GM18861 (cell line): ENCODE results near the gene GPX4.

ENCODE experiments used
- ATAC-seq: cut with Tn5 transposase; IDR thresholded peaks from one replicate; pipeline ENCODE4 v1.9.1; 2021; ENCODE audit not compliant: unreplicated experiment

GPX4 gene, protein sequence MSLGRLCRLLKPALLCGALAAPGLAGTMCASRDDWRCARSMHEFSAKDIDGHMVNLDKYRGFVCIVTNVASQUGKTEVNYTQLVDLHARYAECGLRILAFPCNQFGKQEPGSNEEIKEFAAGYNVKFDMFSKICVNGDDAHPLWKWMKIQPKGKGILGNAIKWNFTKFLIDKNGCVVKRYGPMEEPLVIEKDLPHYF

DNA sequence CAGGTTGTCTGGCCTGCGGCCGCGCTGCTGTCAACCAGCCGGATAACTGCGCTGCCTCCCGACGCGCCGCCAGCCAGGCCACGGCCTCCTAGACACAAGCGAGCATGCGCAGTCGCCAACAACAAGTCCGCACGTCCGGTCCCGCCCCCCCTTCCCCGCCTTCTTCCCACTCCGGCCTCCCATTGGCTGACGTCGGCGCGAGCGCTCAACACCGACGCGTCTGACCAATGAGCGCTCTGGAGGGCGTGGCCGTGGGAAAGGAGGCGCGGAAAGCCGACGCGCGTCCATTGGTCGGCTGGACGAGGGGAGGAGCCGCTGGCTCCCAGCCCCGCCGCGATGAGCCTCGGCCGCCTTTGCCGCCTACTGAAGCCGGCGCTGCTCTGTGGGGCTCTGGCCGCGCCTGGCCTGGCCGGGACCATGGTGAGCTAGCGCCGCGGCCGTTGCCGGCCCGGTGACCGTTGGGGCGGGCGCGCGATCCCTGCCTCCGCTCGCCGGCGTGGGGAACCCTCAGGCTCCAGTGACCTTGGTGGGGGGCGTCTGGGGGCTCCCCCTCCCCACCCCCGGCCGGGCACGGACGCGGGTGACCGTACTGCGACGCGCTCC lies at the start of gene GPX4:
TSS of gene GPX4 (plus strand) at position 287 of the 603 bp plus-strand sequence. CDS start at position 337, 50 bp downstream.
- peak; percentile 46 for ATAC-seq

DNA sequence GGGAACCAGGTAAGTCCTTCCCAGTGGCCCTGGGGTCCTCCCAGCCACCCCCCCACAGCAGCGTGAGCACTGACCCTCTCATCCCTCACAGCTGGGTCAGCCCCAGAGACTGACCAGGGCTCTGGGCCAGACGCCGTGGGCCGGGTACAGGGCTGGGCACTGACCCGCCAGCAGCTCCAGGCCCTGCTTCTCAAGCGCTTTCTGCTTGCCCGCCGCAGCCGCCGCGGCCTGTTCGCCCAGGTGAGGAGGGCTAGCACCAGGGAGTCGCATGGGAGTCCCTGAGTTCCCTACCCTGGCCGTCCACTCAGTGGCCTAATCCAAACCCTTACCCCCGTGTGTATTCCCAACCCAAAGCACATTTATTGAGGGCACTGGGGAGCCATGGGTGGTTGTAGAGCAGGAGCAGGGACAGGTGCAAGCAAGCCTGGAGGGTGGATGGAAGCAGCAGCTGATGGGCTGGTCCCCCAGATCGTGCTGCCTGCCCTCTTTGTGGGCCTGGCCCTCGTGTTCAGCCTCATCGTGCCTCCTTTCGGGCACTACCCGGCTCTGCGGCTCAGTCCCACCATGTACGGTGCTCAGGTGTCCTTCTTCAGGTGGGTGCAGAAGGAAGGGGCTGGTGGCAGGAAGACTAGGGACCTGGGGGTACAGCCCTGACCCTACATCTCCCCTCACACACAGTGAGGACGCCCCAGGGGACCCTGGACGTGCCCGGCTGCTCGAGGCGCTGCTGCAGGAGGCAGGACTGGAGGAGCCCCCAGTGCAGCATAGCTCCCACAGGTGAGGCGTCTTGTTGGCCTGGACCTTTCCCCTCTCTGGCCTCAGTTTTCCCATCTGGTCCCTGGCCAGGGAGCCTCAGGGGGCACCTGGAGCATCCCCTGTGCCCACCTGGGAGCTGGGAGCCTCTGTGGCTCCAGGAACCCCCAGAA lies 49.4 kb upstream of the GPX4 start:
- no peak for ATAC-seq

DNA sequence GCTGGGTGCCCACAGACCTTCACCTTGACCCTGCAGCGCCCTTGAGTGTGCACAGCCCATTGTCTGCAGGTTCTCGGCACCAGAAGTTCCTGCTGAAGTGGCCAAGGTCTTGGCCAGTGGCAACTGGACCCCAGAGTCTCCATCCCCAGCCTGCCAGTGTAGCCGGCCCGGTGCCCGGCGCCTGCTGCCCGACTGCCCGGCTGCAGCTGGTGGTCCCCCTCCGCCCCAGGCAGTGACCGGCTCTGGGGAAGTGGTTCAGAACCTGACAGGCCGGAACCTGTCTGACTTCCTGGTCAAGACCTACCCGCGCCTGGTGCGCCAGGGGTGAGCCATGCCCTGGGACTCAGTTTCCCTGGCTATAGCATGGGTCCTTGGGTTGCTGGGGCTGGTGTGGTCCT lies 48.8 kb upstream of the GPX4 start:
- no peak for ATAC-seq

DNA sequence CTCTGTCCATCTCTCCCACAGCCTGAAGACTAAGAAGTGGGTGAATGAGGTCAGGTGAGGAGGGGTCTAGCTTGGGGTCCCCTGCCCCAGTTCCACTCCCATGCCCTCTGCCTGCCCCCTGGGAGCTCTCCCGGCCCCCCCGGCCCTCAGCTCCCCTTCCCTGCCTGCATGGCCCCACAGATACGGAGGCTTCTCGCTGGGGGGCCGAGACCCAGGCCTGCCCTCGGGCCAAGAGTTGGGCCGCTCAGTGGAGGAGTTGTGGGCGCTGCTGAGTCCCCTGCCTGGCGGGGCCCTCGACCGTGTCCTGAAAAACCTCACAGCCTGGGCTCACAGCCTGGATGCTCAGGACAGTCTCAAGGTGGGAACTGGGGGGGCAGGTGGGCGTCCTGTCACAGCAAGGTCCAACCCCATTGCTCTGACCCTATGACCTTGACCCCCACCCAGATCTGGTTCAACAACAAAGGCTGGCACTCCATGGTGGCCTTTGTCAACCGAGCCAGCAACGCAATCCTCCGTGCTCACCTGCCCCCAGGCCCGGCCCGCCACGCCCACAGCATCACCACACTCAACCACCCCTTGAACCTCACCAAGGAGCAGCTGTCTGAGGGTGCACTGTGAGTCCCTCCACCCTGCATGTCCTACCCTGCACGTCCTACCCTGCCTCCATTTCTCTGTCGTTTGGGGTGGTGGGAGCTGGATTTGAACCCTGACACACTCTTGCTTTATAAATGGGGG lies 47.7 kb upstream of the GPX4 start:
- ATAC-seq, result no peak

DNA sequence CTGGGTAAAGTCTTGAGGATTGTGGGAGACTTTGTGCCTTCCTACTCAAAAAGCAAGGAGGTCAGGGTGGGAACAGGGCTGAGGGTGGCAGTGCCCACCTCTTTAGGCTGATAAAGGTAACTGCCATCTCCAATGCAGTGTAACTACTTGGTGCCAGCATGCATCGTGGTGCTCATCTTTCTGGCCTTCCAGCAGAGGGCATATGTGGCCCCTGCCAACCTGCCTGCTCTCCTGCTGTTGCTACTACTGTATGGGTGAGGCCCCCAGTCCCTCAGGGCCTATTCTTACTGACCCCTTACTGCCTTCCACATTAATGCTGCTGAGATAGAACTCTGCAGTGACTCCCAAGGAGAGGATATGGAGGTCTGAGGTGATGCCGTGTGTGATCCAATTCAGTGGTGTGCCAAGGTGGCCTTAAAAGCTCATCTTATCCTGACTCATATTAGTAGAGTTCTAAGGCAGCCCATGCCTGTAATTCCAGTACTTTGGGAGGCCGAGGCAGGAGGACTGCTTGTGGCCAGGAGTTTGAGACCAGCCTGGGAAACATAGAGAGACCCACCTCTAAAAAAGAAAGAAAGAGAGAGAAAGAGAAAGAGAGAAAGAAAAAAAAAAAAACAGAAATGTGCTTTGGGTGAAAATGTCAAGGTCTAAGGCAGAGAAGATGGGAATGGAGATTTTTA lies 46.5 kb upstream of the GPX4 start:
- no peak for ATAC-seq

DNA sequence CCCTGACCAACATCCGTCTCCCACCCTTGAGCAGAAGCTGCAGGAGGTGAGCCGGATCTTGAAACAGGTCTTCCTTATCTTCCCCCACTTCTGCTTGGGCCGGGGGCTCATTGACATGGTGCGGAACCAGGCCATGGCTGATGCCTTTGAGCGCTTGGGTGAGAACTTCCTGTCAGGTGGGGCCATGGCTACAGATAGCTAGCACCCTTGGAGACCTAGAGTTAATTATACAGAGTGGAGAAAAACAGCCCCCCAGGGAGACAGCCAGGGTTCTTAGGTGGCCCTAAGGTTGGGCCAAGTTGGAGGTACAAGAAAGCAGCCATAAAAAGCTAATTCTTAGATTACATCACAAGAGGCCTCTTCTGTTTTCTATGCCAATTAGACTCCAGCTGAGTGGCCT lies 45.7 kb upstream of the GPX4 start:
- ATAC-seq, result no peak

DNA sequence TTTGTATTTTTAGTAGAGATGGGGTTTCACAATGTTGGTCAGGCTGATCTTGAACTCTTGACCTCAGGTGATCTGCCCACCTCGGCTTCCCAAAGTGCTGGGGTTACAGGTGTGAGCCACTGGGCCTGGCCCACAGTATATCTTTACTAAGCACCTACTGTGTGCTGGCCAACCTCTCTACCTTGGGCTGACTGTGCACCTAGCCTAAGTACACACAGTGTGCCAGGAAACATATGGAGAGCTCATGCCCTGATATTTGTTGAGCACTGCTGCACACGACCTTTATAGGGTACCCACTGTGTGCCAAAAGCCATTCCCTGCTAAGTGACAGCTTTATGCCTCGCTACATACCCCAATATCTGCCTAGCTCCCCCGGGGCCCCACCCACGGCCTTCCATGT lies 43.1 kb upstream of the GPX4 start:
- no peak for ATAC-seq

DNA sequence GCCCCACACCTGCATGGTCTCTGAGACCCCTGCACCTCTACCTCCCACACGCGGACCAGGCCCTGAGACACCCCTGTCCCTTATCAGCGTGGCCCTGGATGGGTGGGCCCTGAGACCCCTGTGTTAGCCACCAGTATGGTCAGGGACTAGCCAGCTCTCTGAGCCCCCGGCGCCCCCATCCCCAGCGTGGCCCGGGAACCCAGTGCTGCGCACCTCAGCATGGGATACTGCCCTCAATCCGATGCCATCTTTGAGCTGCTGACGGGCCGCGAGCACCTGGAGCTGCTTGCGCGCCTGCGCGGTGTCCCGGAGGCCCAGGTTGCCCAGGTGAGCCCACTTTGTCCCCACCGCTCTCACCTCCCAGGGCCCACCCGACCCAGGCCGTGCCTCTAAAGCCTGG lies 41.8 kb upstream of the GPX4 start:
- no peak for ATAC-seq

DNA sequence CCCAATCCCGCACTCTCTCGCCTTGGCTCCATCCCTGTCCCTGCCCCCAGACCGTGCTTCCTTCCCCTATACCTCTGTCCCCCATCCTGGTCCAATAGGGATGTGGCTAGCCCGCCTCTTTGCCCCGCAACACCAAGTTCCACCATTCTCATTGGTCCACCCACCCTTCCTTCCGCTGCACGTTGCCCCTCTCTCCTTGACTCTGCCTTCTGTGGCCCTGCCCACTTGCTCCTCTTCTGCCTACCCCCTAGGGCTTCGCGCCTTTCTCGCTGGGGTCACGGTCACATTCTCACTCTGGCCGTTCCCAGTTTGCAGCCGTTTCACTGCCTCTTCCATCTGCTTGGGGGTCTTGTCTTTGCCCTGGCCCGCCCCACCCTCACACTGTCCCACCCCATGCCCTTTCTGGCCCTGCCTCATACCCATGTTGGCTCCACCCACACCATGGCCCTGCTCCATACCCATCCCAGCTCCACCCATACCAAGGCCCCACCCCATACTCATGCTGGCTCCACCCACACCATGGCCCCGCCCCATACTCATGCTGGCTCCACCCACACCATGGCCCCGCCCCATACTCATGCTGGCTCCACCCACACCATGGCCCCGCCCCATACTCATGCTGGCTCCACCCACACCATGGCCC lies 41.3 kb upstream of the GPX4 start:
- ATAC-seq, result no peak

DNA sequence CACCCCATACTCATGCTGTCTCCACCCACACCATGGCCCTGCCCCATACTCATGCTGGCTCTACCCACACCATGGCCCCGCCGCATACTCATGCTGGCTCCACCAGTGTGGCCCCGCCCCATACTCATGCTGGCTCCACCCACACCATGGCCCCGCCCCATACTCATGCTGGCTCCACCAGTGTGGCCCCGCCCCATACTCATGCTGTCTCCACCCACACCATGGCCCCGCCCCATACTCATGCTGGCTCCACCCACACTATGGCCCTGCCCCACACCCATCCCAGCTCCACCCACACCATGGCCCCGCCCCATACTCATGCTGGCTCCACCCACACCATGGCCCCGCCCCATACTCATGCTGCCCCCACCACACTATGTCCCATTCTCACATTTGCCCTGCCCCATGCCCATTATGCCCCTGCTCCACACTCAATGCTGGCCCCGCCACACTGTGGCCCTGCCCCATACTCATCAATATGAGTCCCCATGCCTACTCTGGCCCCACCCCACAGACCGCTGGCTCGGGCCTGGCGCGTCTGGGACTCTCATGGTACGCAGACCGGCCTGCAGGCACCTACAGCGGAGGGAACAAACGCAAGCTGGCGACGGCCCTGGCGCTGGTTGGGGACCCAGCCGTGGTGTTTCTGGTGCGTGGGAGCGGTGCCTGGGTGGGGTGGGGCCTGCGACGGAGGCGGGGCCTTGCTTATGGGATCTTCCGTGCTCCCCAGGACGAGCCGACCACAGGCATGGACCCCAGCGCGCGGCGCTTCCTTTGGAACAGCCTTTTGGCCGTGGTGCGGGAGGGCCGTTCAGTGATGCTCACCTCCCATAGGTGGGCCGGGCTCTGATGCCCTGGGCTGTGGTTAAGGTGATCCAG lies 40.5 kb upstream of the GPX4 start:
- no peak for ATAC-seq

DNA sequence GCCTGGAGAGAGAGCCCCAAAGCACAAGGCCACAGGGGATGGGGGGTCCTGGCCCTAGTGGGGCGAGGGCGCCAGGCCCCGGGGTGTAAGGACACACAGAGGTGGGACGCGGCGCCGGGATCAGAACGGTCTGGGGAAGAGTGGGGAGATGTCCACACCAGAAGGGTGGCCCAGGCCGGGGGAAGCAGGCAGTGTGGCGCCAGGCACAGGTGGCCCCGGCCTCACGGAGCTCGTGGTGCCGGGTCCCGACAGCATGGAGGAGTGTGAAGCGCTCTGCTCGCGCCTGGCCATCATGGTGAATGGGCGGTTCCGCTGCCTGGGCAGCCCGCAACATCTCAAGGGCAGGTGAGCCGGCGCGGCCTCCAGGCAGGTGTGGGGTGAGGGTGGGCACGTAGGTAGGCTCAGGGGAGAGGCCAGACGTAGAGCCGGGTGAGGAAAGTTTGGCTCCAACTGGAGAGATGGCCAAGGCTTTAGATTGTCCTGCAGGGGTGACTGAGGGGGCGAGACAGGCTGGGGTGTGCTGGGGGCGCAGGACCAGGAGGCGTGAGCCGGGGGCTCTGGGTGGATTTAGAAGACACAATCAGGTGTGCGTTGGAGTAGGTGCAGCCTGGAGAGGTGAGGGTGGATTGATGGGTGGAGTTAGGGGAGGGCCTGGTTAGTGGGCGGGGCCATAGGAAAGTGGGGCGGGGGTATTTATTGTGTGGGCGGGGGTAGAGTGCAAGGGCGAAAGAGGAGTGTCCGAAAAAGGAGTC lies 39.7 kb upstream of the GPX4 start:
- no peak for ATAC-seq

DNA sequence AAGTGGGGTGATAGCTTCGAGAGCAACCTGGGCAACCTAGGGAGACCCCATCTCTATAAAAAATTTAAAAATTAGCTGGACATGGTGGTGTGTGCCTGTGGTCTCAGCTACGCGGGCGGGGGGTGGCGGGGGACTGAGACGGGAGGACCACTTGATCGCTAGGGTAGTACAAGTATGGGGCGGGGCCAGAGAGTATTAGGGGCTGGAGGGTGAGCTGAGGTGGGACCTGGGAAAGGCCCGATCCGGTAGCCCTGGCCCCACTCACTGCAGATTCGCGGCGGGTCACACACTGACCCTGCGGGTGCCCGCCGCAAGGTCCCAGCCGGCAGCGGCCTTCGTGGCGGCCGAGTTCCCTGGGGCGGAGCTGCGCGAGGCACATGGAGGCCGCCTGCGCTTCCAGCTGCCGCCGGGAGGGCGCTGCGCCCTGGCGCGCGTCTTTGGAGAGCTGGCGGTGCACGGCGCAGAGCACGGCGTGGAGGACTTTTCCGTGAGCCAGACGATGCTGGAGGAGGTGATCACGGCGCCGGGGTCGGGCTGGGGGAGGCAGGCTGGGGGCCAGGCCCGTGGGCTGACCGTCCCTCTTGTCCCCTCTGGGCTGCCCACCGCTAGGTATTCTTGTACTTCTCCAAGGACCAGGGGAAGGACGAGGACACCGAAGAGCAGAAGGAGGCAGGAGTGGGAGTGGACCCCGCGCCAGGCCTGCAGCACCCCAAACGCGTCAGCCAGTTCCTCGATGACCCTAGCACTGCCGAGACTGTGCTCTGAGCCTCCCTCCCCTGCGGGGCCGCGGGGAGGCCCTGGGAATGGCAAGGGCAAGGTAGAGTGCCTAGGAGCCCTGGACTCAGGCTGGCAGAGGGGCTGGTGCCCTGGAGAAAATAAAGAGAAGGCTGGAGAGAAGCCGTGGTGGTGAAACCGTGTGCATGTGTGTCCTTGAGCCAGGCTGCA lies 38.9 kb upstream of the GPX4 start:
- no peak for ATAC-seq

DNA sequence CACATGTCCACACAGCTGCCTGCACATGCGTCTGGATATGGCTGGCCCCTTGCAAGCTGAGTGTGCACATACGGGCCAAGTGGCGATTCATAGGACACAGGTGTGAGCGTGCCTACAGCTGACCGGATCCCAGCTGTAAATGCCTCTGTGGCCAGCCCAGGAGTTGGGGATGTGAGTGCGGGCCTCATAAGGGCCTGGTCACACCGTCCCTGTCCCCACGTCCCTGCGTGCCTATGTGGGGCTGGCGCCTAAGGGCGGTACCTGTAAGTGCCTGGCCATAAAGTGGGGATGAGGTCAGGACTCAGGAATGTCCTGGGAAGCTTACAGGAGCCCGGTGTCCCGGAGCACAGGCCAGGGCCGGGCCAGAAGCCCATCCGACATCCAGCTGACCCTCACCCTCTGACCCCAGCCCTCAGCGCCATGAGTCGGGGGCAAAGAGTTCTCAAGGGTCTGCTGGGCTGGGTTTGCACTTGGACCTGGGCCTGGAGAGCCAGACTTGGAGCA lies 38.1 kb upstream of the GPX4 start:
- no peak for ATAC-seq

DNA sequence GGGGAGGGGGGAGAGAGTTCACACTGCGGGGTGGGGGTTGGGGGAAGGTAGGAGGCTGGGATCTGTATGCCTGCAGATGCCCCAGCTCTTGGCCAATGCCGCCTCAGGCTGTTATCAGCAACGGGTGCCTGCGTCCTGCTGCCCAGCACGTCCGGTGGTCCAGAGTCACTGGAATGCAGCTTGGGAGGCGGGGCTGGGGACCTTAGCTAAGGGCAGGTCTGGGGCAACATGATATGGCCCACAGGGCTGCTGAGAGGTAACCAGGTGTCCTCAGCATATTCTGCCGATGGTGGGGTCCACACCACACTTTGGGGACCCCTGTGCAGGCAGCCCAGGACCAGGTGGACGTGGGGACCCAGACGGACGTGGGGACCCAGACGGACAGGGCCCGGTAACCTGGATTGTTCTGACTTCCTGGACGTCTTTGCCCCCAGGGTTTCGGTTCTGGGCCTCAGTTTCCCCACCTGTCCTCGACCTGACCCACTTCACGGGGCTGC lies 37.5 kb upstream of the GPX4 start:
- no peak for ATAC-seq

DNA sequence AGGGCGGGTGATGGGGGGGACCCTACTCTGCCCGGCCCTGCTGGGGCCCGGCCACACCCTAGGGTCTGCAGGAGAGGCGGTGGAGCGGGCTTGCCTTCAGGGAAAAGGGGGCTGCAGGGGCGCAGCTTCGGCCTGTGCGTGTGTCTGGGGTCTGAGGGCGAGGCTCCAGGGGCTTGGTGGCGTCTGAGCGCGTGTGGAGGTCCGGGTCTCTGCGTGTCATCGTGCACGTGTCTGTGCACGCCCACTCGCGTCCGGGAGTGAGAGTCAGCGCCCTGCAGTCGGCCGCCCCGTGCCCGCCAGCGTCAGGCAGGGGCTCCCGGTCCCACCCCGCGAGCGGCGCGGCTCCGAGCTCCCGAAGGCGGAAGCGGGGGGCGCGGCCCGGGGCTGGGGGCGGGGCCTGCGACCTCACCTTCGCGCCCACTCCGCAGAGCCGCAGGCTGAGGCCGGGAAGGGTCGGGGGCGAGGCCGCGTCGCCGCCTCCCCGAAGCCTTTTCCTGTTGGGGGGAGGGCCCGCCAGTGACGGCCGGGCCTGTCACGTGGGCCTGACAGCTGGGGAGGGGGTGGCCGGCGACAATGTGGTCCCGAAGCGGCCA lies 37.0 kb upstream of the GPX4 start, which contains the start of gene ARHGAP45:
TSS of gene ARHGAP45 (plus strand) at position 420 of the 593 bp plus-strand sequence. CDS start 239 bp downstream, outside the sequence.
- ATAC-seq, result peak; percentile 27

DNA sequence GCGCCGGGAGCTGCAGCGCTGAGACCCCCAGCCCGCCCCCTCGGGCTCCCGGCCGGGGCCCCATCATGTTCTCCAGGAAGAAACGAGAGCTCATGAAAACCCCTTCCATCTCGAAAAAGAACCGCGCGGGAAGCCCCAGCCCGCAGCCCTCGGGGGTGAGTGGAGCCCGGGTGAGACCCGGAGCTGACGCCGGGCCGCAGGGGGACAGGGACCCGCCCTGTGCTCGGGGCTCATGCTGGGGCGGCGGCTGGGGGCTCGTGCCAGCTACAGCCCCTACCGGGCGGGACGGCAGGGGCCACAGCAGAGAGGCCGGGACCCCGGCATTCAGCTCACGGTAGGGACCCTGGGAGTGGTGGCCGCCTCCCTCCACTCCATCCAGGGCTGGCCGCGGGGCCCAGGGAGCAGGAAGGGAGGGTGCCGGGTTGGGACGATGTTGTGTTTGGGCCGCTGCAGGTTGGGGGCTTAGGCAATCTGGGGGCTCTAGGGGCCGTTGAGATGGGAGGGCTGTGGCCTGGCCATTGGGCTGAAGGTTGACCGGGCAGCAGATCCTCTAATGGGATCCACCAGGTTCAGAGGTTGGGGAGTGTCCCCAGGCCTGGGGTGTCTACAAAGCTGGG lies 36.3 kb upstream of the GPX4 start:
- ATAC-seq, result peak; percentile 9
